Measurements from ENCODE around the gene RNF6. TPM values are rescaled to one million over a fixed set of nuclear protein-coding genes. Genes with fewer than 3 reads are reported as not detected.

Gene RNF6
- total RNA-seq, 1 experiment from 2014 or later: 19.5 TPM

DNA sequence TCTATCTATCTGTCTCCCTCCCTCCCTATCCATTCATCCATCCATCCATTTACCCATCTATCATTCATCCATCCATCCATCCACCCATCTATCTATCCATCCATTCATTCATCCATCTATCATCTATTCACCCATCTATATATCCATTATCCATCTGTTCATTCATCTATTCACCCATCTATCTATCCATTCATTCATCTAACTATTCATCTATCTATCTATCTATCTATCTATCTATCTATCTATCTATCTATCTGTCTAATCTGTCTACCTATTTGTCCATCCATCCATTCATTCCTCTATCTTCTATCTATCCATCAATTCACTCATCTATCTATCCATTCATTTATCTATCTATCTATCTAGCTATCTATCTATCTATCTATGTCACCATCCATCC, 27.4 kb upstream of the RNF6 start:
- Mint-ChIP-seq H3K36me3 (ENCODE audit: insufficient read depth in 1 of 3, low read depth in 3 of 3) (no peaks in the 10 kb centered on the region; a peak in 1 of 7 replicates), H3K27me3 (ENCODE audit: low read depth) (peaks cover 2% of the 10 kb centered on the region)
- H3K79me2 ChIP-seq (ENCODE audit: insufficient read depth, low read length): no peaks in the 10 kb centered on the region

More for the DNA sequence above, 27.4 kb upstream of the RNF6 start:
- H3T11ph ChIP-seq (ENCODE audit: low read length): no peak overlapping the region
- no peak overlapping the region for H3K56ac ChIP-seq (ENCODE audit: insufficient read length, low read depth, low read length)
- H3K18ac ChIP-seq (ENCODE audit: insufficient read length, low read depth, low read length): no peak overlapping the region
- H2BK15ac ChIP-seq (ENCODE audit: low read depth, low read length): no peak overlapping the region
- no peak overlapping the region for H4K8ac ChIP-seq (replicated peaks; ENCODE audit: insufficient read length, low read depth, low read length)
- H3K9ac ChIP-seq (ENCODE audit: extremely low read depth, insufficient read length, low read length): no peak overlapping the region
- no peaks in the 10 kb centered on the region for H3K4me1 ChIP-seq (ENCODE audit: insufficient read depth, low read length)
- H3K14ac ChIP-seq (ENCODE audit: insufficient read depth, low read length): no peak overlapping the region
- no peak overlapping the region for H2BK5ac ChIP-seq (ENCODE audit: insufficient read length, low read length)
- Mint-ChIP-seq H3K4me3 (no peak overlapping the region), H3K4me1 (peaks cover 3 to 4% of the 10 kb centered on the region in 2 experiments; a peak in 3 of 4 replicates), H3K9me3 (no peaks in the 10 kb centered on the region), H3K27ac (no peak overlapping the region)
- H3K27me3 ChIP-seq (ENCODE audit: insufficient read depth, low read length): peaks cover 2% of the 10 kb centered on the region; the same call in 1 of the 2 replicates
- H3K23me2 ChIP-seq (ENCODE audit: insufficient read length, low read depth, low read length, poor library complexity, severe bottlenecking): no peaks in the 10 kb centered on the region
- no peak for DNase-seq
- no peak overlapping the region for H3K4ac ChIP-seq (ENCODE audit: low read depth, low read length)
- H3K9me3 ChIP-seq (ENCODE audit: control insufficient read depth, low read depth, low read length): no peaks in the 10 kb centered on the region
- TF ChIP-seq, protein P1, sequence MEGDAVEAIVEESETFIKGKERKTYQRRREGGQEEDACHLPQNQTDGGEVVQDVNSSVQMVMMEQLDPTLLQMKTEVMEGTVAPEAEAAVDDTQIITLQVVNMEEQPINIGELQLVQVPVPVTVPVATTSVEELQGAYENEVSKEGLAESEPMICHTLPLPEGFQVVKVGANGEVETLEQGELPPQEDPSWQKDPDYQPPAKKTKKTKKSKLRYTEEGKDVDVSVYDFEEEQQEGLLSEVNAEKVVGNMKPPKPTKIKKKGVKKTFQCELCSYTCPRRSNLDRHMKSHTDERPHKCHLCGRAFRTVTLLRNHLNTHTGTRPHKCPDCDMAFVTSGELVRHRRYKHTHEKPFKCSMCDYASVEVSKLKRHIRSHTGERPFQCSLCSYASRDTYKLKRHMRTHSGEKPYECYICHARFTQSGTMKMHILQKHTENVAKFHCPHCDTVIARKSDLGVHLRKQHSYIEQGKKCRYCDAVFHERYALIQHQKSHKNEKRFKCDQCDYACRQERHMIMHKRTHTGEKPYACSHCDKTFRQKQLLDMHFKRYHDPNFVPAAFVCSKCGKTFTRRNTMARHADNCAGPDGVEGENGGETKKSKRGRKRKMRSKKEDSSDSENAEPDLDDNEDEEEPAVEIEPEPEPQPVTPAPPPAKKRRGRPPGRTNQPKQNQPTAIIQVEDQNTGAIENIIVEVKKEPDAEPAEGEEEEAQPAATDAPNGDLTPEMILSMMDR (conservative IDR thresholded peaks at IDR 0.05): no peak
- no peak overlapping the region for H3K27ac ChIP-seq (ENCODE audit: insufficient read length, low read depth, low read length)
- H4K91ac ChIP-seq (ENCODE audit: insufficient read length, low read depth, low read length): no peak overlapping the region
- H2AK5ac ChIP-seq (ENCODE audit: insufficient read length, low read length): no peak overlapping the region
- no peak overlapping the region for H2BK20ac ChIP-seq (ENCODE audit: low read depth, low read length, poor library complexity, severe bottlenecking)
- no peak overlapping the region for H4K5ac ChIP-seq (ENCODE audit: insufficient read length, low read depth, low read length)
- H2BK12ac ChIP-seq (ENCODE audit: insufficient read length, low read depth, low read length): no peak overlapping the region
- H3K79me1 ChIP-seq (ENCODE audit: insufficient read depth, low read depth, low read length, poor library complexity, severe bottlenecking): no peaks in the 10 kb centered on the region
- no peak overlapping the region for H3K23ac ChIP-seq (ENCODE audit: insufficient read length, low read depth, low read length)
- no peak overlapping the region for H3K4me2 ChIP-seq (ENCODE audit: insufficient read depth, insufficient read length, low read length)
- H2AFZ ChIP-seq (ENCODE audit: low read length): no peak overlapping the region
- no peak overlapping the region for H2BK120ac ChIP-seq (ENCODE audit: low read depth, low read length, poor library complexity, severe bottlenecking)
- no peaks in the 10 kb centered on the region for H4K20me1 ChIP-seq (ENCODE audit: control insufficient read depth, insufficient read depth, insufficient read length)

All from H9 (cell line).